Stimulated activated CD4-positive, alpha-beta T cell treated with anti-CD3 and anti-CD28 coated beads, Interleukin-4, amount 100 ng/mL, for 48 hours (primary cell): ENCODE data around the gene HOXA5.

Experiments
- DNase-seq, 2 donors: peaks; one replicate each; pipeline ENCODE4 v3.0.0-alpha.2; 2020; ENCODE audit warnings: low read depth in 2 of 2

The HOXA5 gene

DNA sequence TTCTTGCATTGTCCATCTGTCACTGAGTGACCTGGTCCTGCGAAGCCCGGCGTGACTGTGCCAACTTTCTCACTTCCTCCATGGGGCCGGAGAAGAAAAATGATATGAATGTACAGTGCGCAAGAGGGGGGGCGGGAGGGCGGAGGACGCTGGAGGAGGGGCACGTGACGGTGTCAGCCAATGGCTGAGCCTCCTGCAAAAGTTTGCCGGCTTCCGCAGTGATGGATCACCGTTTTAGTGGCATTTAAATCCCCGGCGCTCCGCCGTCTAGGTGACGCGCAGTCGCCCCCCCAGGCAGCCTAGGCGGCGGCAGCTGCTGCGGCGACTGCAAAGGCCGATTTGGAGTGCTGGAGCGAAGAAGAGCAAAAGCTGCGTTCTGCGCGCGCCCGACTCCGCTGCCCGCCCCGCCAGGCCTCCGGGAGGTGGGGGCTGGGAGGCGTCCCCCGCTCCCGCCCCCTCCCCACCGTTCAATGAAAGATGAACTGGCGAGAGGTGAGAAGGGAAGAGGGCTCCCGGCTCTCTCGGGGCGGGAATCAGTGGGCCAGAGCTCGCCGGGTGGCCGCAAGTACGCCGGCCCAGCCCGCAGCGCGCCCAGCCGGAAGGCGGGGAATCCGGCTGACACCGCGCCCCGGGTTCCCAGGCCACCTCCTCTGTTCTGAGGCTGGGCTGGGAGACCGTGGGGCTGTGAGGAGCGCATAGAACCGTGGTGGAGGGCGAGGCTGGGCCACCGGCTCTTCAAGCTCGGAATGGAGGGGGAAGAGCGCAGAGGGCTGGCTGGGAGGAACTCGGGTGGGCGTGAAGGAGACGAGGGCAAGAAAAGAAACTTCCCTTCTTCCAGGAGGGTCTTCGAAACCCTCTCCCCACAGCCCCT, 47.3 kb downstream of the HOXA5 start, which contains the start of gene HOXA1:
Gene HOXA1 (minus strand): TSS at position 104 of the 871 bp plus-strand sequence. CDS start 88 bp downstream, at position 16.
- peak; percentile 52 to 66 for DNase-seq

DNA sequence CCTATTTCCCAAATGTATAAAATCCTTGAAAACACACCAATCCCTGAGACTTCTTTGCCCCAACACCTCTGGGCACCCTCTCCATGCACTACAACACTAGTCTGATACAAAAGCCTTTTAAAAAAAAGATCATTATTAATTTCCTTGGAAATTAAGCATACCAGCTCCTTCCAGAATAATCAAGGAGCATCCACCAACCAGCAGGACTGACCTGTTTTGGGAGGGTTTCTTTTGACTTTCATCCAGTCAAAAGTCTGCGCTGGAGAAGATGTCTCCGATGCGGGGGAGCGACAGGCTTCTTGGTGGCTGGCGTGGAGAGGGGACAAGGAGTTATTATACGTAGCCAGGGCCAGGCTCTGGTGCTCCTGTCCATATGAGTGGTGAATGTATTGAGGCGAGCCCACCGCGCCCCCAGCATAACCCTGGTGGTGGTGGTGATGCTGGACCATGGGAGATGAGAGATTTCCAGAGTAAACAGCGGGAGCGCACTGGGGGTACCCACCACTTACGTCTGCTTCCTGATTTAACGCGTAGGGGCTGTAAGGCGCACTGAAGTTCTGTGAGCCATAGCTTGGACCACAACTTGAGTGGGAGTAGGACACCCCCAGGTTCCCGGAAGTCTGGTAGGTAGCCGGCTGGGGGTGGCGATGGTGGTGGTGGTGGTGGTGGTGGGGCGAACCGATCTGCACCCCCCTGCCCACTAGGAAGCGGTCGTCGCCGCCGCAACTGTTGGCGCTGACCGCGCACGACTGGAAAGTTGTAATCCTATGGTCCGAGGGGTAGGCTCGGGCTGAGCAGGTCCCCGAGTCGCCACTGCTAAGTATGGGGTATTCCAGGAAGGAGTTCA, 48.2 kb downstream of the HOXA5 start:
- no peak for DNase-seq

DNA sequence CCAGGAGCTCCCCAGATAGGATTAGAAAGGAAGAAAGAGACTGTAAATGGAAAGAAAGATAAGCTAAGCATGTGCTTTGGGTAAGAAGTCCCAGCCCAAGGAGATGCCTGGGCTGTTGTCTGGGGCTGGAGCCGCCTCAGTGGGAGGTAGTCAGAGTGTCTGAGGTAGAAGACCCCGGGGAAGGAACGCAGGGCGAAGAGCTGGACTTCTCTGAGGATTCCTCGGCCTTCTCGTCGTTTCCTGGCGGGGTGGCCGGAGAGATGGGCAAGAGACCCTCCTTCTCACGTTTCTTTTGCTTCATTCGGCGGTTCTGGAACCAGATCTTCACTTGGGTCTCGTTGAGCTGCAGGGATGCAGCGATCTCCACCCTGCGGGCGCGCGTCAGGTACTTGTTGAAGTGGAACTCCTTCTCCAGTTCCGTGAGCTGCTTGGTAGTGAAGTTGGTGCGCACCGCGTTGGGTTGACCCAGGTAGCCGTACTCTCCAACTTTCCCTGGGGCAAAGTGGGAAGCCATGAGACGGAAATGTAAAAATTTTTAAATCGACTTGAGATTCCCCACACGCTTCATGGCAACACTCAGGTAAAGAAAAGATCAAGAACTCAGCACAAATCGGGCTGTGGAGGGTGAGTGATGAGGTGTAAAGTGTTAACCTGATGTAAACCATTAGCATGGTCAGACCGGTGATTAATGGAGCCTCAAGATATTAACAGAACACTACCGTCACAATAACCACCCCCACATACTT, 49.0 kb downstream of the HOXA5 start:
- no peak for DNase-seq

GRCh38 chr7:27093184-27093895, 50.1 kb downstream of the HOXA5 start:
- DNase-seq = no peak

- DNase-seq = no peak
These were observed 50.7 kb downstream of the HOXA5 start for GRCh38 chr7:27092819-27093110.

DNA sequence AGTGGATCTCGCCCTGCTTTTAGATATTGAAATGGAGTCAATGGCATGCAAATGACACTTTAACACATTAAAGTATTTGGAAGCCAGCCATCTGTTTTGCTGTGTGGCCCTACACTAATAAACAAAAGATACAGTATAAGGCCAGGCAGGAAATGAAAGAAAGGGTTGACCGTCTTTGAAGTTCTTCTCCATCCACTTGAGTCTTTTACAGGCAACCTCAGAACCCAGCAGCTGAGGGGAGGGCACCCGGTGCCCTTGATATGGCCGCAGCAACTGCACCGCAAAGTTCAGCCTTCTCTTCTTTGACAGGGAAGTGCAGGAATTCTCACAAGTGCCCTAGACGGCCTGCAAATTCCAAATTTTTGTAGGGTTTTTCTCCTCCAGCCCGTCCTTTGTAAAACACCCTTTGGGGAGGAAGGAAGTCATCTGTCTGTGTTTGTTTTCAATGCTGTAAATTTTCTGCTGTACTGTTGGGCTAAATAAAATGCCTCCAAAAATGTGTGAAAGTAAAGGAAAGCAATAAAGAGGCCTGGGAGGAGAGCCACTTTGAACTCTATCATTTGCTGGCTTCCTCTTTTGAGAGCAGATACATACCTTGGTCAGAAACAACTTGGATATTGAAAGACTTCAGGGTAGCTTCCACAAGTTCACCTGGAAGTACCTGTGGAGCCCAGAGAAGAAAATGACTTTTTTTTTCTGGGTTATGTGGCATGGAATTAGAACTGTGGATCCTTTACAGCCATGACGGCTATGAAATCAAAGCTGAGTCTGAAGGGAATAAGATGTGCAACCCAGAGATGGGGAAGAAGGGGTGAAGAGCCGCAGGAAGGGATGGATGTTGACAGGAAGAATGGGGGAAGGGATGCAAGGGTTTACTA, 51.3 kb downstream of the HOXA5 start:
- no peak for DNase-seq

DNA sequence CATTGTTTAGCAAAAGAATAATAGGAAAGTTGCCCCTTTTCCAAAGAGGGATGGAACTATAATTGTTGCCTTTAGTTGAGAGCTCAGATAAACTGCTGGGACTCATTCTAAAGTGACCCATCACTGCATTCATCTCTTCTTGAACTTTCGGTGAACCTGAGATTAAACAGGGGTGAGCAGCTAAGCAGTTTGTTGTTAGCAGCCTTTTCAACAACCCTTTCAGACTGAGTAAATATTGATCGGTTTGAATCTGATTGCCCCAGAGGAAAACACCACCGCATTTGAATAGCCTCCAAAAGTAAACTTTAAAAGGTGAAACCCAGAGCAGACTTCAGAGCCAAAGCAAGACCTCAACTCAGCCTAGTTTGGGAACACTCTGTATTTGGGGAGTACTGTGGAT, 52.4 kb downstream of the HOXA5 start:
- no peak for DNase-seq
